OCI-LY7 (cell line): ENCODE results near the gene PDCL2.

Experiments
- CTCF ChIP-seq: fragments of 200-600 bp; sonication (generic); conservative IDR thresholded peaks from 2 replicates; pipeline ENCODE4 v1.5.1; 2014; ENCODE audit warnings: mild to moderate bottlenecking, antibody characterized with exemption, low read length, moderate library complexity, mixed read lengths
- EZH2phosphoT487 ChIP-seq: fragments of 200-600 bp; sonication (generic); IDR thresholded peaks from 2 replicates; pipeline ENCODE4 v1.6.1; 2018; ENCODE audit warnings: low read depth, borderline replicate concordance, mild to moderate bottlenecking, mixed run types, antibody characterized with exemption, low read length, moderate library complexity, mixed read lengths

DNA sequence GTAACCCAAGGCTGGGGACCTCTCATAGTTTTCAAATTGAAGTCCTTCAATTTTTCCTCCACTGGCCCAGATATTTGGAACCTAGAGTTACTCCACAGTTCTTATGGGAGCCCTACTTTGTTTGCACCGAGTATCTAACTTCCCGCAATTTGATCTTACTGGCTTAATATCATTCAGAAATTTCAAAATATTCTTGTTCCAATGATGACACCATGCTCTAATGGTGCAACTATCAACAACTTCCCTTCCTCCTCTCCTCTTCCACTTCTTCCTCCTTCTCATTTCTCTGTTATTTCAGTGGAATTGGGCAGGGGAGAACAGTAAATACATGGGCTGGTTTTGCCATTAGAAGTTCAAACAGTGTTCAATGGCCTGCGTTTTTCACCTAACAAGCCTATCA, 20.2 kb downstream of the PDCL2 start:
- TF ChIP-seq CTCF = no peak
- TF ChIP-seq EZH2phosphoT487 = no peak
